ENCODE data around the gene FBXL16.

Gene FBXL16

GRCh38 chr16:658679-659571, 46.7 kb downstream of the FBXL16 start:
- DNase-seq = no peak

GRCh38 chr16:657487-657886, 48.1 kb downstream of the FBXL16 start:
- DNase-seq = no peak

GRCh38 chr16:654034-654433, 51.6 kb downstream of the FBXL16 start:
- DNase-seq = no peak

GRCh38 chr16:652454-653305, 52.9 kb downstream of the FBXL16 start:
- no peak for DNase-seq

GRCh38 chr16:651844-652243, 53.8 kb downstream of the FBXL16 start:
- no peak for DNase-seq

GRCh38 chr16:649631-650030, 56.0 kb downstream of the FBXL16 start:
- no peak for DNase-seq

- DNase-seq = peak; percentile 91
These were observed 56.6 kb downstream of the FBXL16 start, which contains the start of gene WDR90 for GRCh38 chr16:648781-649589. Gene WDR90, plus strand, starts transcription at chr16:649365. Its CDS starts 52 bp downstream, at chr16:649417.

- DNase-seq = no peak
These were observed 57.4 kb downstream of the FBXL16 start for GRCh38 chr16:648071-648780.

GRCh38 chr16:647173-647902, 58.3 kb downstream of the FBXL16 start:
- DNase-seq = no peak

- no peak for DNase-seq
These were observed 58.9 kb downstream of the FBXL16 start for GRCh38 chr16:646679-647172.

GRCh38 chr16:645852-646678, 59.5 kb downstream of the FBXL16 start:
- no peak for DNase-seq

GRCh38 chr16:644556-644955, 61.0 kb downstream of the FBXL16 start:
- DNase-seq = no peak

- no peak for DNase-seq
These were observed 62.6 kb downstream of the FBXL16 start for GRCh38 chr16:643050-643368.
